GM12891 (cell line): Measurements from ENCODE around the gene EXOC4.

Source experiments
- POLR2A ChIP-seq: IDR thresholded peaks from 2 replicates; pipeline ENCODE4 v1.6.1; 2011; ENCODE audit warnings: low read depth, low read length, control low read depth
- POLR2AphosphoS5 ChIP-seq: IDR thresholded peaks from 2 replicates; pipeline ENCODE4 v1.6.1; 2011; ENCODE audit warnings: low read depth, low read length, control low read depth

GRCh38 chr7:134021836-134022235 is 769.0 kb downstream of the EXOC4 start:
- TF ChIP-seq POLR2A (no peak), POLR2AphosphoS5 (no peak)
